ENCODE data around the gene CYFIP2.

The CYFIP2 gene

DNA sequence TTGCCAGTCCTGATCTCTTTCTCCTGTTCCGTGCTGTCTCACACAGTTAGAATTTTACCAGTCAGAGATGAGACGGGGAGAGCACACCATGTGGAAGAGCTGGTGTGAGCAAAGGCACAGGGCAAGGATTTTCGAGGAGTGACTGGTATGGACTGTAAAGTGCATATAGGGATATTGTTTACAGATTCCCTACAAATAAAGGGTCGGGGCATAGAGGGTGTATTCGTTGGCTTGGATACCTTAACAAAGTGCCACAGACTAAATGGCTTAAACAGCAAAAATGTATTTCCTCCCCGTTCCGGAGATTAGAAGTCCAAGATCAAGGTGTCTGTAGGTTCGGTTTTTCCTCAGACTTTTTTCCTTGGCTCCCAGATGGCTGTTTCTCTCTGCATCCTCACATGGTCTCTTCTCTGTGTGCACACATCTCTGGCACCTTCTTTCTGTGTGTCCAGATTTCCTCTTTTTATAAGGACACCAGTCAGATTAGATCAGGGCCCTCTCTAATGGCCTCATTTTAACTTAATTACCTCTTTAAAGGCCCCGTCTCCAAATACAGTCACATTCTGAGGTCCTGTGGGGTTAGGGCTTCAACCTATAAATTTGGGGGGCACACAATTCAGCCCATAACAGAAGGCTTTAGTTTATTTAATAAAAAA, 23.4 kb downstream of the CYFIP2 start:
- no peak for DNase-seq

DNA sequence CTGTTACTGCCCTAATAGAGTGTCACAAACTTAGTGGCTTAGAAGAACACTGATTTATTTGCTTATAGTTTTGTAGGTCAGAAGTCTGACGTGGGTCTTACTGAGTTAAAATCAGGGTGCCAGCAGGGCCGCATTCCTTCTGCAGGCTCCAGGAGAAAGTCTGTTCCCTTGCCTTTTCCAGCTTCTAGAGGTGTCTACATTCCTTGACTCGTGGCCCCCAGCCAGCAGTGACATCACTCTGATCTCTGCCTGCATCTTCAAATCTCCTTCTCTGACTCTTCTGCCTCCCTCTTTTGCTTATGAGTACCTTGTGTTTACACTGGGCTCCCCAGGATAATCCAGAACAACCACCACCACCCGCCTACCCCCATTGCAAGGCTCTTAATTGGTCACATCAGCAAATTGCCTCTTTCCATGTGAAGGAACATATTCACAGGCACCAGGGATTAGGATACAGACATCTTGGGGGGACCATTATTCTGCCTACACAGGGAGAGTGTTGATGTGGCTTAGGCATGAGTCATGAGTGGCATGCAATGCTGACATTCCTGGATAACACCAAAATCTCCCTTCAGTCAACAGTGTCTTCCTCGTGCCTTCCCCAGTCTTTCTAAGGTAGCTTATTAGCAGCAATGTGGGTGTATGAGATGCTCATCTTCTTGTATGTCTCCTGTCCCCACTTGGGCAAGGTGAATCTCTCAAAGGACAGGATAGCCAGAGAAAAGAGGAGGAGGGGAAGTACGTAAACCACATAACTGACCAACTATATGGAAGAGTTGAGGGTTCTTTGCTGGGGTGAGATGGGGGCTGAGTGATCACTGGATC, 24.4 kb downstream of the CYFIP2 start:
- no peak for DNase-seq

DNA sequence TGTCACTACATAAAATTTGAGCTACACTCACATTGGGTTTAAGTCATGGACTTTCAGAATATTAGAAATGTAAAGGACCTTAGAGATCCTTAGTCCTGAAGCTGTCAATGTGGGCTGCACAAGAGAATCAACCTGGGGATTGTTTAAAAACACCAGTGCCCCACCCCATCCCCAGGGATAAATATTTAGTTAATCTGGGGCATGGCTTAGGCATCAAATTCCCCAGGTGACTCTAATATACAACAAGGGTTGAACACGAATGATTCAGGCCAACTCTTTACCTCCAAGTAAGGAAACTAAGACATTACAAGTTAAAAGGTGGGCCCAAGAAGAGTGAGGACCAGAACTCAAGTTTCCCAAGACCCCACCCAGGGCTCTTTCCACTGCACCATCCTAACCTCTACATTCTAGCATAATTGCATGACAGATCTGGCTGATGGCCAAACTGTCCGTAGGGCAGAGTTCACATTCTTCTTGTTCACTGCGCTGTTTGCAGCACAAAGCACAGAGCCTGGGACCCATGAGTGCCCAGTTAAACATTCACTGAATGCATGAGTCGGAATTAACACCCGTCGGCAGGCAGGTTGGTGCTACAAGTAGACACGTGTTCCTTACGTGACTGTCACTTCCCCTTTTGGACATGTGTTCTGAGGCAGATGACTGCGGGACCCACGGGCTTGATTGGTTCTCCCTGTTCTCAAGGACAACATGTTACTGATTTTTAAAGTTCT, 25.2 kb downstream of the CYFIP2 start:
- DNase-seq, result no peak

DNA sequence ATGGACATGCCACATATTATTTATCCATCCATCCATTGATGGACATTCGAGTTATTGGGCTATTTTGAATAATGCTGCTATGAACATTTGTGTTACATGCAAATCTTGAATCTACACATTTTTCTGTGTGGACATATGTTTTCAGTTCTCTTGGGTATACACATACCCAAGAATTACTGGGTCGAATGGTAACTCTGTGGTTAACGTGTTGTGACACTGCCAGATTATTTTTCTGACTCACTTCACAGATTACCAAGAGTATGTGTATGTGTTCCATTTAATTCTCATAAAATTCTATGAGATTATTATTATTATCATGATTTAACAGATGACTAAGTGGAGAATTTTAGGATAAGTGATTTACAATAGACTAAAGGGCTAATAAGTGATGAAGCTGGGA, 26.7 kb downstream of the CYFIP2 start:
- DNase-seq, result no peak

DNA sequence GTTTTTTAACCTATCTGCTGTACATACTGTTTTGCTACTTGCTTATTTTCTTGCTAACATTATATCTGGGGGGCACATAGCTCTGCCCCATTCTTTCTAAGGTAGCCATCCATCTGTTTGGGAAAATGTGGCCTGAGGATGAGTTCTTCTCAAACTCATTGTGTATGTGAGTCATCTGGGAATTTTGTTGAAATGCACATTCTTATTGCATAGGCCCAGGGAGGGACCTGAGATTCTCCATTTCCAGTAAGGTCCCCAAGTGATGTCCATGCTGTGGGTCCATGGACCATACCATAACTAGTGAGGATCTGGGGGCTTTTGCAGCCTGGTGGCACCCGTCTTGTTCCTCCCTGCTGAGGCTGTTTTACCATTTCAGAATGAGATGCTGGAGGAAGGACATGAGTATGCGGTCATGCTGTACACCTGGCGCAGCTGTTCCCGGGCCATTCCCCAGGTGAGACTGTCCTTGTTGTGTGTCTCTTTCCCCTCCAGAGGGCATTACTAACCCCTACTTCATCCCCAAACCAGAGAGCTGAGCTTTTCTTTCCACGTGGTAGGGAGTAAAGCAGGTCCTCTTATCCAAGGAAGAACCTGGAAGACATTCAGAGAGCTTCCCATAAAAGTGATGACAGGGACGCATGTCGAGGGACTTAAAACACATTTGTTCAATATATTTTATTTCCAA, 28.6 kb downstream of the CYFIP2 start:
- DNase-seq, result no peak

DNA sequence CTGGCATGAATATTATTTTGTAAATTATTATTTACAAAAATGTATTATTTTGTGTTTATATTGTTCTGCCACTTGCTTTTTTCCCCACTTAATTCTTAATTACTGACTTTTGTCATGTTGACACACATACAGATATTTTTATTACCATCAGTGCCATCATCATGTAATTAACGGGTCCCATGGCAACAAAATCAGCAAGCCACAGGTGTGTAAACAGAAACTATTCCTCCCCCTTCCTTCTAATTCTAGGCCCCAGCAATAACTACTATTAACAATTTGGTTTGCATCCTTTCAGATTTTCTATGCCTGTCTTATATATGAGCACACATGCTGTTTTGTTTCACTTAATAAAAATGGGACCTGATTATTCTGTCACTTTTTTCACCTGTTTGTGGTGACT, 29.3 kb downstream of the CYFIP2 start:
- DNase-seq, result peak; percentile 73

DNA sequence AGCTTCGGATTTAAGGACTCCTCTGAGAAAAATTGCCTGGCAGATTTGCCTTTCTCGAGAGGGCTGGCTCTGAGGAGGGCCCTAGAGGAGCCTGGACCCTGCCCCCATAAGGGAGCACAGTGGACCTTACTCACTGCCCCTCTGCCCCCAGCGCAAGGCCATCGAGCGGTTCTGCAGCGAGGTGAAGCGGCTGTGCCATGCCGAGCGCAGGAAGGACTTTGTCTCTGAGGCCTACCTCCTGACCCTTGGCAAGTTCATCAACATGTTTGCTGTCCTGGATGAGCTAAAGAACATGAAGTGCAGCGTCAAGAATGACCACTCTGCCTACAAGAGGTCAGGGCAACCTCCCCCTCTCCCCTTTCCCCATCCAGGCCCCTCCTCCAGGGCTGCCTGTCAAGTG, 34.6 kb downstream of the CYFIP2 start:
- no peak for DNase-seq

DNA sequence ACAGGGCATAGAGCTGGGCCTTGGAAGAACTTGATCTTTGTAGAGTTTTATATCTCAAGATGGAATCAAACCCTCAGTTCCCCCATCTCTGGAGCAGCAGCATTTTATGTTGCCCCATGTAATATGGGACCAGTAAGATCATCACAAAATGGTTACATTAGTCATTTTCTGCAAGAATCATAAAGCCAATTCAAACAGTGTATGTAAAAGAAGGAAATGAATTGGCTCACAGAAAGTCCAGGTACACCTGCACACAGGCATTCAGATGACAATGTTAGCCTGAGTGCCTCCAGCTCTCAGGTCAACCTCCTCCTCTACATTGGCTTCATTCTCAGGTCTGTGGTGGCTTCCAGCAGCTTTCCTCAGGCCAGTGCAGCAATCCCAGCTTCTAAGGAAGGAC, 35.1 kb downstream of the CYFIP2 start:
- DNase-seq, result no peak

DNA sequence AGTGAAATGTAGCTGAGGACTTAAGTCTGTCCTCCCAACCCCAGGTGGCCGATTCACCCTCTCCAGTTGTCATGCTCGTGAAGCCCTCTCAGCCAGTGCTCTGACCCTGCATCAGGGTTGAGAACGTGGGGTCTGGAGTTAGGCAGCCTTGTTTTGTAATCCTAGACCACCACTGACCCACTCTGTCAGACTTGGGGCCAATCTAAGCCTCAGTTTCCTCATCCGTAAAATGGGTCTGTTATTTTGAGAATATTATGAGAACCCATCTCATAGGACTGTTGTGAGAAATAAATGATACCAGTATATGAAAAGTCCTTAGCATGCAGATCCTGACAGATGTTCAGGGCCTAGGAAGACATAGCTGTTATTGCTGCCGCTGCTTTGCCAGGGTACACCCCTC, 37.1 kb downstream of the CYFIP2 start:
- no peak for DNase-seq

DNA sequence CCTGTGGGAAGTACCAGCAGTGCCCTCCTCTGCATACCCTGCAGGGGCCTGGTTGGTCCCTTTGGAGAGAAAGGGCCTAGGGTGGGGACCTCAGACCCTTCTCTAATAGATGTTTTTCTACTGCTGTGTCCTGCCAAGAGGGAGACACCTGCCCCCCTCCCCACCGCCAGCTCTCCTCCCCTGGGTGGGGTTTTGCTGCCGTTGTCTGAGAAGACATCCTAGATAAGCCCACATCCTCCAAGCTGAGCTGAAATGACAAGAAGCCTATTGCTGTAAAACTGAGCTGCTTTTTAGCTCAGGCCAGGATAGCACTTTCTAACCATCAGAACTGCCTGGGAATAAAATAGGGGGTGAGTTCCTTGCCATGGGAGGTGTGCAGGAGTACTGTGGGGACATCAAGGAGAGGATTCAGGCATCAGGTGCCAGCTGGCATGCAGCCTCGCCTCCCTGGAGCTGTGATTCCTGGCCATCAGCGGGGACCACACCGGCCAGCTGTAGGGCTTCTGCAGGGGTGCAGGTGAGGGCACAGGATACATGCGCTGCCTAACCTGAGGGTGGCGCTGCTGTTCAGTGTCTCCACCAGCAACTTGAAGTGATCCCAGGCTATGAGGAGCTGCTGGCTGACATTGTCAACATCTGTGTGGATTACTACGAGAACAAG, 37.9 kb downstream of the CYFIP2 start:
- no peak for DNase-seq

DNA sequence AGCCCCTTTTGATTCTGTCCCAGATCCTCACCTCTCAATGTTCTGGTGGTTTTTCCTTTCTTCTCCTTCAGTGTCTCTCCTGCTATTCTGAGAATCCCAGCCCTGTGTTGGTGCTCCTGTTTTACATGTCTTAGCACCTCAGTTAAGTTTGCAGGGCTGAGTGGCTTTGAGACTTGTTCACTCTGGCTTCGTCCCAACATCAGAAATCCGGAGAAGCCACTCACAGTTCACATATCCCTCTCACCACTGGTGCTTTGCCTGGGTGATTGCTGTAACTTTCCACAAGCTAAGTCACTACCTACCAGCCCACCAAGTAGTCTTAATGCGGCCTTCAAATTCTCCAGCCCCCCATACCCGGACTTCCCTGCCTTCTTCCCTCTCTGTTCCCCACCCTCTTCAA, 40.2 kb downstream of the CYFIP2 start:
- no peak for DNase-seq

DNA sequence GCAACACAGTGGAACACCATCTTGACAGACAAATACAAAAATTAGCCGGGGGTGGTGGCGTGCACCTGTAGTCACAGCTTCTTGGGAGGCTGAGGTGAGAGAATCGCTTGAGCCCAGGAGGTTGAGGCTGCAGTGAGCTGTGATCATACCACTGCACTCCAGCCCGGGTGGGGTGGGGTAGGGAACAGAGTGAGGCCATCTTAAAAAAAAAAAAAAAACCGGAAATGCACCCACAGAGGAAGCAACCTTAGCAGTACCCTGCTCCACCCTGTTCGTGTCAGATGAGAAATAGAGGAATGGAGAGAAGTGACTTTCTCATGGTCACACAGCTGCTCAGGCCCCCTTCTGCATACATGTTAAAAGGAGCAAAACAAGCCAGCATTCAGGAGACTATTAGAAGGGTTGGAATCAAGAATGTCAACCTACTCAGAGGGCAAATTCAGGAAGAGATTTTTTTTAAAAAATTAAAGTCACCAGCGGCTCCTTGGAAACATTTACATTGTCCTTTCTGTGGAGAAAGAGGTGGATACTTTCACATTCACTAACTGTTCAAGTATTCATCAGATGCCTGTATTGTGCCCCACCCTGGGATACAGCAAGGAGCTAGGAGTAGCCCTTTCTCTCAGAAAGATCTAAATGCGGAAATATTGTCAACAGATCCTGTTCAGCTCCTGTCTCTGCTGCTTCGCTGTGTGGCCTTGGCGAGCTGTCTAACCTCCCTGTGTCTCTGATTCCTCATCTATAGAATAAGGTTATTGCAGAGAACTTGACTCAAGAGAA, 41.0 kb downstream of the CYFIP2 start:
- no peak for DNase-seq

DNA sequence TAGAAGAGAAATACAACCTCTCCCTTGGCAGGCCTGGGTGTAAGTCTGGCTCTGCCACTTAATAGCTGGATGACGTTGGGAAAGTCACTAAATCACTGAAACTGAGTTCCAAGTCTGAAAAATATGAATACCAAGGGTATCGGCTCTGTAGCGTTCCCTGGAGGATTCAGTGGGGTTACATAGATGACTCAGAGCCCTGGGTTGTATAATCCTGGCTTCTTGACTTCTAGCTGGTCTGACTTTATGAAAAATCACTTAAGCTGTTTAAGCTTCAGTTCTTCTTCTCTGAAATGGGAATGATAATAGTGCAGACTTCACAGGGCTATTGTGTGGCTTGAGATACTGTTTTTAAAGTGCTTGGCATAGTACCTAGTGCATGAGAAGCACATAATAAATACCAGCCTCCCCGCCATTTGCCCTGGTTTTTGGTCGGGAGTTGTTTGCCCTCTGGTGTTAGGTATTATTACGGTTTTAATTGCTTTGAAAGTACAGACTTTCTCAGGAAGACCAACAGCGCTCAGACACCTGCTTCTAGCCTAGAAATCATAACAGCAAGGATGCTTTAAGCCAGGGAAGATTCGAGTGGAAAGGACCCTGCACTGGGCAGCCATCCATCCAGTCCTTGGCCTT, 43.0 kb downstream of the CYFIP2 start:
- no peak for DNase-seq

DNA sequence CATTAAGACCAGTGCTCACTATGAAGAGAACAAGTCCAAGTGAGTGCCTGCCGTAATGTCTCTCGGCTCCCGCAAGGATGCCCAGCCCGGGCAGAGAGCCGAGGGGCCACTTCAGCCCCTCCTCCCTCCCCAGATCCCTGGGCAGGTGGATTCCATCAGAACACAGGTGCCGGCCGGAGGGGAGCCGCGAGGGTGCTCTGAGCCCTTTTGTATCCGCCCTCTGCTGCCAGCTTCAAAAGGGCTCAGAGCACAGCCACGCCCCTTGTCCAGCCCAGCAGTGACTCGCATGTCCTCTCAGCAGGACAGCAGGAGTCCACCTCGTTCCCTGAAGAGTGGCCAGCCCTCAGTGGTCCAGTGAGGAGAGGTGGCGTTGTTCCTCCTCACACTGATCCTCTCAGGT, 43.9 kb downstream of the CYFIP2 start:
- no peak for DNase-seq

DNA sequence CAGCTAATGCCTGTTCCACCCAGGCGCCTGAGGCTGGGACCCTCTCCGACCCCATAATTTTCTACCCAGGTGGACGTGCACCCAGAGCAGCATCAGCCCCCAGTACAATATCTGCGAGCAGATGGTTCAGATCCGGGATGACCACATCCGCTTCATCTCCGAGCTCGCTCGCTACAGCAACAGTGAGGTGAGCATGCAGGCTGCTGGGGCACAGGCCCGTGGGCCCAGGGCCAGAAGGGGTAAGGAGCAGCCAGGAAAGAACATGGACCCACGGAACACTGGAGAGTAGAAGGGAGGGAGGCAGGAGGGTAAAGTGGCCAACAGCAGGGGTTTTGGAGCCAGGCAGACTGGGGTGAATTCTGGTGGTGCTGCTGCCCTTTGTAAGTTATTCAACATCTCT, 45.7 kb downstream of the CYFIP2 start:
- no peak for DNase-seq

DNA sequence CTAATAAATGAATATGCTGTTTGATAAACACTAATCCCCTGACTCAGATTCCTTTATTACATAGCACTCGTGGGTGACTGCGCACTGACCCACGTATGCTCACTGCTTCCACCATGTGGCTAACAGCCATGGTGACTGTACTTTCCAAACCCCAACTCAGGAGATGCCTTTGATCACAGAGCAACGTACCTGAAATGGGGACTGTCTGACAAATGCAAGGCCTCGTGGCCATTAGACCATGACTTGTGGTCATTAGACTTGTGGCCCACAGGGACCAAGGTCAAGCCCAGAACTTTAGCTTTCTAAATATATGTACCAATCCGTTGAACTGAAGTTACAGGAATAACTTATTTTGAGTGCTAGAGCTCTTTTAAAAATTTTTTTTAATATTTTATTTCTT, 46.6 kb downstream of the CYFIP2 start:
- DNase-seq, result no peak

DNA sequence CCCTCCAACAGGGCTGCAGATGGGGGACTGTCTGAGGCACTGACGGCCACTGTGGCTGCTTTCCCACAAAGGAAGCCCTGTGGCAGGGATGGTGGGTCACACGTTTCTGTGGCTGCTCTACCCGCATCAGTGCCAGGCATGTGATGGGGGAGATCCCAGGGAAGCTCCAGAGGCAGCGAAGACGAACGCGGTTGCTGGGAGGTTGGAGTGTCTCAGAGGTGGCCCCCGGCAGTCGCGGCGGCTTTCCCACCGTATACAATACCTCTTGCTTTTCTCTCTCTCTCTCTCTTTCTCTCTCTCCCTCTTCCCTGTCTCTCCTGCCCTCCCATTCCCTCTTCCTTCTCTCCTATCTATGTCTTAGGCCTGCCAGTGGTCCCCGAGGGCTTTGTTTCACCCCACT, 56.7 kb downstream of the CYFIP2 start:
- DNase-seq, result no peak

DNA sequence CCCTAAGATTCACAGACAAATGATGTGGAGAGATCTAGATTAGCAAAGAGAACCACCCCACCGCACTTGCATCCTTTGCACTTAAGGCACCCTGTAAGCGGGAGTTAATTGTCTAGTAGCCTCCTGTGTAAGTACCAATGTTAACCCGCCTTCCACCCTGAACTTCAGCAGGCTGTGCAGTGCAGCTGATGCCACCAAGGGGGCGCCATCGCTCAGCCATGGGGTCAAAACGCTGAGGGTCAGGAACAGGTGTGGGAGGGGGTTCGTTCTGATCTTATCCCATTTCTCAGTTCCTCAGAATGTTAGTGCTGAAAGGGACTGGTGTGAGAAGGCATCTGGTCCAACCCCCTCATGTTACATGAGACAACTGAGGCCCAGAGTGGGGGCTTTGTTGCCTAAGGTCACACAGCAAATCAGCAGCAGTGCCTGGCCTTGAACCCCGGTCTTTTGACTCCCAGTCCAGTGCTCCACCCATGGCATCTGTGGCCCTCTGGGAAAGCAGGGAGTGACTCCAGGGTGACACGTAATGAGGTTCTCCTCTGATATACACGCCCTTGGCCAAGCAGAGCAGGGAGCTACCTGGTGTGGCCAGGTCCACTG, 57.3 kb downstream of the CYFIP2 start:
- DNase-seq, result no peak

DNA sequence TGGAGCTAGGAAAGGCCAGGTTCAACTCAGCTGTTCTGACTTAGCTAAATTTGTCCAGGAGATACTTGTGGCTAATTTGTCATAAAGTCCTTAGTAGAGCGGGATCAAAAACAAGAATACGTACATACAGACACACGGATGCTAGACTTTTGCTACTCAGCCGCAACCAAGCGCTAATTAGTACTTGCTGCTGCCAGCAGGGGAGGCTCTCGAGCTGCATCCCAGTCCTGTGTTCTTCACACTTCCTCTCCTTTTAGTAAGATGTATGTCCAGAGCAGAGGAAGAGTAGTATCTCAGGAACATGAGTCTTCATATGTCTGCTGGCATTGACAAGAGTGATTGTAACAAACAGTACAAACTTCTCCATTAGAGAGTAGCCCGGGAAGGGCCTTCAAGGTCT, 58.3 kb downstream of the CYFIP2 start:
- no peak for DNase-seq

DNA sequence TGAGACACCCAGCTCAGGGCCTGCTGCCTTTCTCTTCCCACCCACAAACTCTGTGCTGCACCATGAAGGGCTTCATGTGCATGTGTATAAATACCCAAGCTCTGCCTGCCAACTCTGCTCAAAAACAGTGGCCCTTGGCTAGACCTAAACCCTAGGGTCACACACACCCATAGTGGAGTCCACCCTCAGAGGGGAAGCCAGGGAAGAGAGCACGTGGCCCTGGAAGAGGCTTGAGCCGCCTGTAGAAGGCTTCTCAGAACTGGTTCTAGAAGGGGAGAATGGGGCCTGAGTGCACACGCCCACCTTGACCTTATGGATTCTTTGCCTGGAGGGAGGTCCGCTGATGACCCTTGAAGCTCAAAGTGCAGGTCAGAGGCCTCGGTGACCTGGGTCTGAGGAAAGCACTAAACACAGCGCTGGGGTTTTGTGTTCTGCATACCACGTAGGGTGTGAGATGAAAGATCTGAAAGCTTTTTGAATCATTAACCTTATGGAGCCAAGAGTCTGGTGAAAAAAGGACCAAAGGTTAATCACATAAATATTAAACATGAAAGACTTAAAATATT, 60.6 kb downstream of the CYFIP2 start:
- no peak for DNase-seq

DNA sequence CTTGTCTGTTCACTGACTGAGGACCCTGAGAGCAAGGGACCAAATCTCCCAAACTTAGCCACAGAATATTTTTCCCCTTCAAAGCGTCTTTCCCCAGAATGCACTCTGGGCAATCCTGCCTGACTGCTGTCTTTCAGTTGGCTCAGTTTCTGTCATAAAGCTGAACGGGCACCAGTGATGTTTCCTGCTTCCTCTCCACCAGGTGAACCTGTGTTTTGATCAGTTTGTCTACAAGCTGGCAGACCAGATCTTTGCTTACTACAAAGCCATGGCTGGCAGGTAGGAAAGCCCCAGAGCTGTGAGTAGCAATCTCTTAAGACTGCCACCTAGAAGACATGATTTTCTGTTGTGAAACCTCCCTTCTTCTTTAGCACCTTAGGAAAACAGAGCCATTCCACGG, 61.8 kb downstream of the CYFIP2 start:
- no peak for DNase-seq

All from NCI-H774 (cell line).